HepG2 (cell line): Measurements from ENCODE around the gene BRD2. TPM values are rescaled to one million over a fixed set of nuclear protein-coding genes. Genes with fewer than 3 reads are reported as not detected.

Experiments used
- CTCF ChIP-seq: sonication (generic); formaldehyde crosslinking; IDR thresholded peaks from 2 replicates; pipeline ENCODE4 v1.5.0; 2020; ENCODE audit warnings: mild to moderate bottlenecking, missing genetic modification reagents, moderate library complexity
- DMAP1 ChIP-seq: IDR thresholded peaks from 2 replicates; pipeline ENCODE4 v1.6.1; 2016
- FOXC1 ChIP-seq: sonication (generic); formaldehyde crosslinking; IDR thresholded peaks from 2 replicates; pipeline ENCODE4 v1.8.0; 2022; ENCODE audit warnings: mild to moderate bottlenecking, missing genetic modification reagents, borderline replicate concordance
- HMG20A ChIP-seq: IDR thresholded peaks from 2 replicates; pipeline ENCODE4 v1.6.1; 2016; ENCODE audit warnings: borderline replicate concordance
- LCORL ChIP-seq, 2 experiments: fragments of 450-650 bp in 1 of 2; sonication (generic) in 1 of 2; formaldehyde crosslinking in 1 of 2; IDR thresholded peaks; 2 replicates each; pipeline versions ENCODE4 v1.5.0 to v1.6.1; 2017 to 2020; ENCODE audit warnings: antibody characterized with exemption in 1 of 2, missing genetic modification reagents in 1 of 2
- POLR2AphosphoS5 ChIP-seq: IDR thresholded peaks from 2 replicates; pipeline ENCODE4 v1.6.1; 2012; ENCODE audit warnings: low read depth, low read length
- POLR2G ChIP-seq: fragments of 200-400 bp; formaldehyde crosslinking; IDR thresholded peaks from 2 replicates; pipeline ENCODE4 v1.6.1; 2018; ENCODE audit warnings: mild to moderate bottlenecking, low read depth, low read length, moderate library complexity
- RNF2 ChIP-seq: fragments of 450-650 bp; conservative IDR thresholded peaks from 2 replicates; pipeline ENCODE4 v1.6.1; 2016; ENCODE audit warnings: low read depth
- ZNF142 ChIP-seq: sonication (generic); formaldehyde crosslinking; IDR thresholded peaks from 2 replicates; pipeline ENCODE4 v1.4.0; 2020; ENCODE audit warnings: missing genetic modification reagents
- ZNF607 ChIP-seq: sonication (generic); formaldehyde crosslinking; IDR thresholded peaks from 2 replicates; pipeline ENCODE4 v1.5.1; 2020; ENCODE audit warnings: missing genetic modification reagents, mild to moderate bottlenecking, borderline replicate concordance
- polyA plus RNA-seq, 8 experiments: library from polyadenylated mRNA; depleted of rRNA in 3 of 8; stranded (reverse) in 7 of 8; unstranded in 1 of 8; fragments of >200 nt; fragmentation: Illumina TruSeq in 4 of 8; extraction: Trizol in 4 of 8; gene quantifications; 2 replicates each; pipeline versions ENCODE4 v1.2.1 to v1.2.3, GENCODE V29; 2011 to 2016; ENCODE audit warnings: low read depth in 4 of 8, missing spikeins in 1 of 8, mixed read lengths in 1 of 8; ENCODE audit not compliant: insufficient read depth in 1 of 8
- total RNA-seq, 5 experiments: library from RNA; depleted of rRNA; stranded (reverse); fragments of >200 nt; fragmentation: Illumina TruSeq; extraction: Trizol; gene quantifications; 2 replicates each; pipeline ENCODE4 v1.2.3, GENCODE V29; 2016; ENCODE audit warnings: low read depth in 1 of 5
- TF ChIP-seq, protein P1 (sequence below): sonication (generic); formaldehyde crosslinking; IDR thresholded peaks from 2 replicates; pipeline ENCODE4 v1.5.0; 2020; ENCODE audit warnings: missing genetic modification reagents
- TF ChIP-seq, protein P2 (sequence below): sonication (generic); formaldehyde crosslinking; IDR thresholded peaks from 2 replicates; pipeline ENCODE4 v1.4.0; 2020; ENCODE audit warnings: low read depth, missing genetic modification reagents

The BRD2 gene
- total and polyA plus RNA-seq, 2 of the 13 experiments (the other 11 are each of a cell fraction or from before 2014, with no cell fraction given): 143 to 202 TPM

- TF ChIP-seq CTCF (CRISPR knock-in tag) (0 out of 2 replicates have a peak, but pooled peaks have one; percentile 17), POLR2AphosphoS5 (peak; percentile 99), DMAP1 (peak; percentile 46; the same call in 1 of the 2 replicates), RNF2 (peak; percentile 55; the same call in 1 of the 2 replicates), FOXC1 (CRISPR knock-in tag) (peak; percentile 93), HMG20A (CRISPR knock-in tag) (peak; percentile 14; the same call in 1 of the 2 replicates), POLR2G (peak; percentile 100), ZNF607 (CRISPR knock-in tag) (peak; percentile 56), ZNF142 (CRISPR knock-in tag) (no peak; the same call in 1 of the 2 replicates), LCORL (IDR thresholded peaks at IDR 0.05) (no peak), LCORL (CRISPR knock-in tag; IDR thresholded peaks at IDR 0.05) (0 out of 2 replicates have a peak, but pooled peaks have one; percentile 43)
- TF ChIP-seq, protein P1, sequence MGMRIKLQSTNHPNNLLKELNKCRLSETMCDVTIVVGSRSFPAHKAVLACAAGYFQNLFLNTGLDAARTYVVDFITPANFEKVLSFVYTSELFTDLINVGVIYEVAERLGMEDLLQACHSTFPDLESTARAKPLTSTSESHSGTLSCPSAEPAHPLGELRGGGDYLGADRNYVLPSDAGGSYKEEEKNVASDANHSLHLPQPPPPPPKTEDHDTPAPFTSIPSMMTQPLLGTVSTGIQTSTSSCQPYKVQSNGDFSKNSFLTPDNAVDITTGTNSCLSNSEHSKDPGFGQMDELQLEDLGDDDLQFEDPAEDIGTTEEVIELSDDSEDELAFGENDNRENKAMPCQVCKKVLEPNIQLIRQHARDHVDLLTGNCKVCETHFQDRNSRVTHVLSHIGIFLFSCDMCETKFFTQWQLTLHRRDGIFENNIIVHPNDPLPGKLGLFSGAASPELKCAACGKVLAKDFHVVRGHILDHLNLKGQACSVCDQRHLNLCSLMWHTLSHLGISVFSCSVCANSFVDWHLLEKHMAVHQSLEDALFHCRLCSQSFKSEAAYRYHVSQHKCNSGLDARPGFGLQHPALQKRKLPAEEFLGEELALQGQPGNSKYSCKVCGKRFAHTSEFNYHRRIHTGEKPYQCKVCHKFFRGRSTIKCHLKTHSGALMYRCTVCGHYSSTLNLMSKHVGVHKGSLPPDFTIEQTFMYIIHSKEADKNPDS (CRISPR knock-in tag): 0 out of 2 replicates have a peak, but pooled peaks have one; percentile 25
- TF ChIP-seq, protein P2, sequence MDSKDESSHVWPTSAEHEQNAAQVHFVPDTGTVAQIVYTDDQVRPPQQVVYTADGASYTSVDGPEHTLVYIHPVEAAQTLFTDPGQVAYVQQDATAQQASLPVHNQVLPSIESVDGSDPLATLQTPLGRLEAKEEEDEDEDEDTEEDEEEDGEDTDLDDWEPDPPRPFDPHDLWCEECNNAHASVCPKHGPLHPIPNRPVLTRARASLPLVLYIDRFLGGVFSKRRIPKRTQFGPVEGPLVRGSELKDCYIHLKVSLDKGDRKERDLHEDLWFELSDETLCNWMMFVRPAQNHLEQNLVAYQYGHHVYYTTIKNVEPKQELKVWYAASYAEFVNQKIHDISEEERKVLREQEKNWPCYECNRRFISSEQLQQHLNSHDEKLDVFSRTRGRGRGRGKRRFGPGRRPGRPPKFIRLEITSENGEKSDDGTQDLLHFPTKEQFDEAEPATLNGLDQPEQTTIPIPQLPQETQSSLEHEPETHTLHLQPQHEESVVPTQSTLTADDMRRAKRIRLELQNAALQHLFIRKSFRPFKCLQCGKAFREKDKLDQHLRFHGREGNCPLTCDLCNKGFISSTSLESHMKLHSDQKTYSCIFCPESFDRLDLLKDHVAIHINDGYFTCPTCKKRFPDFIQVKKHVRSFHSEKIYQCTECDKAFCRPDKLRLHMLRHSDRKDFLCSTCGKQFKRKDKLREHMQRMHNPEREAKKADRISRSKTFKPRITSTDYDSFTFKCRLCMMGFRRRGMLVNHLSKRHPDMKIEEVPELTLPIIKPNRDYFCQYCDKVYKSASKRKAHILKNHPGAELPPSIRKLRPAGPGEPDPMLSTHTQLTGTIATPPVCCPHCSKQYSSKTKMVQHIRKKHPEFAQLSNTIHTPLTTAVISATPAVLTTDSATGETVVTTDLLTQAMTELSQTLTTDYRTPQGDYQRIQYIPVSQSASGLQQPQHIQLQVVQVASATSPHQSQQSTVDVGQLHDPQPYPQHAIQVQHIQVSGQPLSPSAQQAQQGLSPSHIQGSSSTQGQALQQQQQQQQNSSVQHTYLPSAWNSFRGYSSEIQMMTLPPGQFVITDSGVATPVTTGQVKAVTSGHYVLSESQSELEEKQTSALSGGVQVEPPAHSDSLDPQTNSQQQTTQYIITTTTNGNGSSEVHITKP (CRISPR knock-in tag): peak; percentile 80; the same call in 1 of the 2 replicates
These were observed 3.4 kb downstream of the BRD2 start (continued) for GRCh38 chr6:32971581-32972352.
